ENCODE data around the gene PEAK1. TPM values are rescaled to one million over a fixed set of nuclear protein-coding genes. Genes with fewer than 3 reads are reported as not detected.

PEAK1 gene
- total RNA-seq, 1 donor = 133 TPM

- Histone ChIP-seq H2AFZ (ENCODE audit: low read length) (no peak overlapping the region), H3K27ac (ENCODE audit: low read depth, low read length) (peak overlapping the region; percentile 30), H3K27me3 (ENCODE audit: insufficient read depth, low read length) (no peaks in the 10 kb centered on the region), H4K20me1 (ENCODE audit: insufficient read depth, low read length) (peaks cover 14% of the 10 kb centered on the region), H3K4me1 (ENCODE audit: insufficient read depth, low read length) (peaks cover 18% of the 10 kb centered on the region), H3K36me3 (ENCODE audit: insufficient read depth, low read length) (peaks cover 5% of the 10 kb centered on the region), H3K4me3 (ENCODE audit: insufficient read depth, low read length) (no peak overlapping the region), H3K4me2 (ENCODE audit: insufficient read depth, low read length) (peak overlapping the region; percentile 37), H3K79me2 (ENCODE audit: insufficient read depth, low read length) (peaks cover 44% of the 10 kb centered on the region), H3K9me3 (ENCODE audit: low read depth, low read length) (no peaks in the 10 kb centered on the region)
- DNase-seq (ENCODE audit: insufficient read length, low spot score, missing footprints) = no peak
- no peak for TF ChIP-seq CTCF (IDR thresholded peaks at IDR 0.05; ENCODE audit: extremely low read depth, low read depth, low read length)
Observed at GRCh38 chr15:77119446-77119845, 300.5 kb downstream of the PEAK1 start.

- no peak for DNase-seq (ENCODE audit: insufficient read length, low spot score, missing footprints)
- H4K20me1 ChIP-seq (ENCODE audit: insufficient read depth, low read length) = peaks cover 14% of the 10 kb centered on the region
- peak; percentile 87 for TF ChIP-seq CTCF (IDR thresholded peaks at IDR 0.05; ENCODE audit: extremely low read depth, low read depth, low read length)
- H3K4me2 ChIP-seq (ENCODE audit: insufficient read depth, low read length) = peak overlapping the region; percentile 37
- peaks cover 11% of the 10 kb centered on the region for H3K36me3 ChIP-seq (ENCODE audit: insufficient read depth, low read length)
- H3K27me3 ChIP-seq (ENCODE audit: insufficient read depth, low read length) = no peaks in the 10 kb centered on the region
- H2AFZ ChIP-seq (ENCODE audit: low read length) = no peak overlapping the region
- H3K9me3 ChIP-seq (ENCODE audit: low read depth, low read length) = no peaks in the 10 kb centered on the region
- peaks cover 42% of the 10 kb centered on the region for H3K79me2 ChIP-seq (ENCODE audit: insufficient read depth, low read length)
- H3K4me1 ChIP-seq (ENCODE audit: insufficient read depth, low read length) = peaks cover 18% of the 10 kb centered on the region
- no peak overlapping the region for H3K4me3 ChIP-seq (ENCODE audit: insufficient read depth, low read length)
- H3K27ac ChIP-seq (ENCODE audit: low read depth, low read length) = peak overlapping the region; percentile 30
Observed at GRCh38 chr15:77118882-77119321, 301.0 kb downstream of the PEAK1 start.

GRCh38 chr15:77115179-77115578, 304.7 kb downstream of the PEAK1 start:
- H3K27ac ChIP-seq (ENCODE audit: low read depth, low read length) = no peak overlapping the region
- H3K36me3 ChIP-seq (ENCODE audit: insufficient read depth, low read length) = peaks cover 30% of the 10 kb centered on the region
- no peak overlapping the region for H2AFZ ChIP-seq (ENCODE audit: low read length)
- no peak for DNase-seq (ENCODE audit: insufficient read length, low spot score, missing footprints)
- H3K9me3 ChIP-seq (ENCODE audit: low read depth, low read length) = no peaks in the 10 kb centered on the region
- no peak overlapping the region for H3K4me2 ChIP-seq (ENCODE audit: insufficient read depth, low read length)
- H4K20me1 ChIP-seq (ENCODE audit: insufficient read depth, low read length) = peaks cover 22% of the 10 kb centered on the region
- H3K79me2 ChIP-seq (ENCODE audit: insufficient read depth, low read length) = peaks cover 26% of the 10 kb centered on the region
- TF ChIP-seq CTCF (IDR thresholded peaks at IDR 0.05; ENCODE audit: extremely low read depth, low read depth, low read length) = no peak
- H3K4me1 ChIP-seq (ENCODE audit: insufficient read depth, low read length) = peaks cover 23% of the 10 kb centered on the region
- no peak overlapping the region for H3K4me3 ChIP-seq (ENCODE audit: insufficient read depth, low read length)
- no peaks in the 10 kb centered on the region for H3K27me3 ChIP-seq (ENCODE audit: insufficient read depth, low read length)

GRCh38 chr15:77112838-77113504, 306.9 kb downstream of the PEAK1 start:
- Histone ChIP-seq H3K36me3 (ENCODE audit: insufficient read depth, low read length) (peaks cover 30% of the 10 kb centered on the region), H4K20me1 (ENCODE audit: insufficient read depth, low read length) (peaks cover 14% of the 10 kb centered on the region), H3K4me1 (ENCODE audit: insufficient read depth, low read length) (peaks cover 10% of the 10 kb centered on the region), H3K27ac (ENCODE audit: low read depth, low read length) (no peak overlapping the region), H3K79me2 (ENCODE audit: insufficient read depth, low read length) (peaks cover 21% of the 10 kb centered on the region), H3K4me3 (ENCODE audit: insufficient read depth, low read length) (no peak overlapping the region), H3K9me3 (ENCODE audit: low read depth, low read length) (no peaks in the 10 kb centered on the region), H2AFZ (ENCODE audit: low read length) (no peak overlapping the region), H3K27me3 (ENCODE audit: insufficient read depth, low read length) (no peaks in the 10 kb centered on the region), H3K4me2 (ENCODE audit: insufficient read depth, low read length) (no peak overlapping the region)
- peak; percentile 17 for TF ChIP-seq CTCF (IDR thresholded peaks at IDR 0.05; ENCODE audit: extremely low read depth, low read depth, low read length)
- DNase-seq (ENCODE audit: insufficient read length, low spot score, missing footprints) = no peak

All from osteoblast (primary cell).